ENCODE data around the gene C2CD4A. TPM values are rescaled to one million over a fixed set of nuclear protein-coding genes. Genes with fewer than 3 reads are reported as not detected.

The C2CD4A gene
- total RNA-seq = not detected in 2 replicates

GRCh38 chr15:62066663-62067447 is at the start of gene C2CD4A:
C2CD4A (plus strand) TSS chr15:62066977; CDS start chr15:62067614, 637 bp downstream.

GRCh38 chr15:62060113-62060895 is 6.5 kb upstream of the C2CD4A start, which contains the start of gene VPS13C:
VPS13C (minus strand) TSS chr15:62060447; CDS start chr15:62060374, 73 bp downstream.

Other genes with a start within 250 kb of the C2CD4A start
- gene VPS13C, start 6.5 kb upstream of the C2CD4A start, total RNA-seq = 9.9 and 15.3 TPM in 2 replicates
- gene C2CD4B, start 98.3 kb downstream of the C2CD4A start, total RNA-seq = not detected in 2 replicates